NCI-H82 treated with DMSO at 0.1 percent for 48 hours (cell line): ENCODE measurements around the gene GUCY1A2.
A peak's percentile ranks its signal among the peaks of the same experiment; 100 is the strongest.

ENCODE experiments used
- DNase-seq: peaks from one replicate; lab custom pipeline; 2025; ENCODE audit not compliant: unreplicated experiment; lab: John Stamatoyannopoulos, UW

The GUCY1A2 gene

GRCh38 chr11:106761745-106762144 is 256.5 kb downstream of the GUCY1A2 start:
- DNase-seq: no peak

DNA sequence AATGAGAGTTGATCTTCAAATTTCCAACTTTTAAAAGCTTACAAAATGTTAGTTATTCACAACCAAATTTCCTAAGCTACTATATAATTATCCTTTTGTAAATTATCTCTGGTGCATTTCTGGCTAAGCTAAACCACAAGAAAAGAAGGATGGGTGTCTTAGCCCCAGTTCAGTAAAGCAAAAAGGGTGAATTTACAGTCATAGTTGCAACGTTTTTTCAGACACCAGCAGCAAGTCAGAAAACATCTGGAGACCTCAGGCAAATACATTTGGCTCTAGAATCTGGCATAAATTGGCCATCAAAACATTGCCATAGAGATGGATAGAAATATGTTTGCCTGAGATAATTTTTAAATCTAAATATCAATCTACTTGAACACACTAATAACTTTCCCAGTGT is 257.0 kb downstream of the GUCY1A2 start:
- DNase-seq: no peak

DNA sequence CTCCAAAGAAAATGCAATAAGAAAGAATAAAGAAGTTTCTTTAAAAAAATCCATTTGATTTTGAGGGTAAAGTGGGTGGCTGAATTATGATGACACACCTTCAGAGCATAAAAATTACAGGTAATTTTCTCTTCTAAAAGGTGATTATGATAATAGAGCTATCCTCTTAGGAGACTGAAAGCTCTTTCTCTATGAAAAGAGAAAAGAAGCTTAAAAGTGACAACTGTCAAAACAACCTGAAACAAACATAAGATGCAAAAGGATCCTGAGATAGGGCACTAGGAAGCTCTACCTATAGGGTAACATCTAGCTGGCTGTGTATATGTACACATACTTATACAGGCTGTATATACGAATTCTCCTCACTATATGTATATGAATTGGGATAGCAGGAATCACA is 270.2 kb downstream of the GUCY1A2 start:
- DNase-seq: no peak

DNA sequence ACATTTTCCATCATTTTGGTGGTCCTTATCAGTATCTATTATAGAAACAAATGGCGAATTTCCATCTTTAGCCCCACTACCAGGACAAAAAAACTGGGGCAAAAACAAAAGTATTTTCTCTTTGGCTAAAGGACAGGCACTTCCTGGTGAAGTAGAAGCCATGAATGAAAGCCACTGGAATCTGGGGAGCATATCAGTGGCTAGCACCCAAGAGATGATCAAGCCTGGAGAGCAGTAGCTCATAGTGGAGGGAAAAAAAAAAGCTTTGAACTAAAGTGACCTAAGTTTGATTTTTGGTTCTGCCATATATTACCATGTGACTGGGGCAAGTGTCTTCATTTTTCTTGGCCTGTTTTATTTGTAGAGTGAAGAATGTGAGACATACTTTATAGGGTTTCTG is 272.3 kb downstream of the GUCY1A2 start:
- no peak for DNase-seq

DNA sequence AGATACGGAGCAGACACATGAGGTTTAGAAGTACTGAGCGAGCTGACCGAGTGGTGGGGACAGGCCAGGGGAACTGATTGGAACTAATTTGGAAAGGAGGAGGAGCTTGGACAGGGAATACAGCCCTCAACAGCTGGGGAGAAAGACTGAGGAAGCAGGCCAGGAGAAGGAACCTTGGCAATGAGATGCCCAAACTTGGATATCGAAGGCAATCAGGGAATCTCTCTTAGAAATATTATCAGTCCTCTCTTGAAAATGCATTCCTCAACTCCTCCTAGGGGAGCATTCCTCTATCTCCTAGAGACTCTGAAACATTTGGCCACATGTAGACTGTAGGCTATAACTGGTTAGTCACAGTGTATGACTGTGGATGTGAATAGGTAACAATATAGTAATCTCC is 284.6 kb downstream of the GUCY1A2 start:
- no peak for DNase-seq

- DNase-seq: no peak
Observed at GRCh38 chr11:106728859-106729258, 289.4 kb downstream of the GUCY1A2 start.

DNA sequence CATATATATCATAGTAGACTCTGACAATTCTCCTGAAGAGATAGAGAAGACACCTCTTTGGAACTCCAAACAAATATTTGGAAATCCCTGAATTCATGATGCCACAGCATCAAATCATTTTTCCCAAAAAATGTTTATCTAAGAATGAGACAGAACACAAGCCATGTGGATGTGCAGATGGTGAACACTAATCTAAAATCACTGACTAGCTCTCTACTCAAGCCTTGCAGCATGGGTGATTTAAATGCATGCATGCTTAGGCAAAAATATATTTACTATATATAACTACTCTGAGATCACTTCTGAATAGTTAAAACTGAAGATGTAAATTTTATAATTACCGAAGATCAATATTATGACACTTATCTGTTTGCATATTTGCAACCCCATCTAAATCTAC is 289.9 kb downstream of the GUCY1A2 start:
- DNase-seq: no peak

GRCh38 chr11:106727256-106727655 is 291.0 kb downstream of the GUCY1A2 start:
- no peak for DNase-seq

DNA sequence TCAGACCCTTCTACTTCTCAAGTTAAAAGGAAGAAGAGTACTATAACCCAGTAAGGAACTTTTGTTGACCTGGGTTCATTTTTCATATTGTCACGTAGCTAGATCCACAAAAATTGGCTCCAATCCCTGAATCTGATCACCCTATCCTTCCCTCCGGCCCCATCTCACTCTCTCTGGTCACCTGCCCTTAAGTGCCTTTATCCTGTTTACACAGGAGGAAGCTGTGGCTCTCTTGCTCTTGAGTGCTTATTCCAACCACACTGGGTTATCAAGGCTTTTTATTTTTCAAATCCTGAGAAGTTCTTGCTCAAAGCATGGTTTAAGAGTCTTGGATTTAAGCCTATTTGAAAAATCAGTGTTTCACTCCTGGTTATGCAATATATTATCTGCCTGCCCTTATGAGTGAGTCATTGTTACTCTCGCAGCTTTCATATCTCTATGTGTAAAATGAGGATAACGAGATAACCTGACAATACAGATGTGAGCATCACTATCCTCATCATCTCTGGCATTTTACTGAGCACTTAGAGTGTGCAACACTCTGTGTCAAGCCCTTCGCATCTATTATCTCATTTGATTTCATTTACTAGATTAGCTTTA is 293.9 kb downstream of the GUCY1A2 start:
- DNase-seq: no peak

DNA sequence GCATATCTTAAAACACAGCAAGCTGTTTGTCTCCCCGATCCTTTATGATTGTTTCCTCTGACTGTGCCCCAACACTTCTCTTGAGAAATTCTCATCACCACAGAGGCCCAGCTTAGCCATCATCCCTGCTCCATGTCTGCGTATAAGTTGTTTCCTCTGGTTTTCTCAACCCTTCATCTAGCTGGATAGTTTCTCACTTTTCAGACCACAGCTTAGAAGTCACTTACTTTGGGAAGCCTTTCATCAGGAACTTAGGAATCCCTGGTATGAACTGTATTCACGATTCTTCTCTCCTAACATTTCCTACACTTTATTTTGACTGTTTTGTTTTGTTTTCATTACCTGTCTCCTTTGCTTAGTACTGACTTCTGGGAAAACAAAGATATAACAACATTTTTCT is 295.2 kb downstream of the GUCY1A2 start:
- DNase-seq: no peak

GRCh38 chr11:106717222-106717621 is 301.1 kb downstream of the GUCY1A2 start:
- DNase-seq: no peak

DNA sequence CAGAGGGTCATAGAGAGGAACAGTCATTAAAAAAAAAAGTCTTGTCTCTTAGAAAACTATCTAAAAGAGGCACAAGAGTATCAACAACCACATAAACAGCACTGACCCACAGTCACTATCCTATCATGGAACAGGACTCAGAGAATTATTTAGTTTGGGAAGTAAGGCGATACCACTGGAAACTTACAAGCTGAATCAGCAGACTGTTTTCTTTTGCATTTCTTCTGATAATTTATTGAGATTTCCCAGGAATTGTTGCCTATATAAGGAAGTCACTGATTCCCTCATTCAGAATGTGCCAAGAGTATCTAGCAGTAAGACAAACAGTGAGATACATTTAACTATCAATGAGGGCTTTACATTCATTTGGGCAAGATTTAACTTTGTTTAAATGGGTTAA is 304.1 kb downstream of the GUCY1A2 start:
- peak; percentile 10 for DNase-seq

DNA sequence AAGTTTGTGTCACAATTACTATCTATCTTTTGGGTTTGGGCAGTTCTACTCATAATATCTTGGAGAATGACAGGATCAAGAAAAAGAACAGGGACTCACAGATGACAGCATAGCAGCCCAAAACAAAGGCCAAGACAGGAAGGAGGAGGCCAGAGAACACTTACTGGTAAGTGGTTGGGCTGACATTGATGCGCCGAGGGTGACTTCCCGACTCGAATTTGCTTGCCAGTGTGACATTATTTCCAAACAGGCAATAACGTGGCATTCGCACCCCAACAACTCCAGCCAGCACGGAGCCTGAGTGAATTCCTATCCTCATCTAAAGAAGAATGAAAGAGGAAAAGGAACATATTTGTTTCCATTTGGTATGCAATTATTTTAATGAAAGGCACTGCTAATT is 309.9 kb downstream of the GUCY1A2 start:
- DNase-seq: no peak

- no peak for DNase-seq
Observed at GRCh38 chr11:106706355-106706754, 311.9 kb downstream of the GUCY1A2 start.

DNA sequence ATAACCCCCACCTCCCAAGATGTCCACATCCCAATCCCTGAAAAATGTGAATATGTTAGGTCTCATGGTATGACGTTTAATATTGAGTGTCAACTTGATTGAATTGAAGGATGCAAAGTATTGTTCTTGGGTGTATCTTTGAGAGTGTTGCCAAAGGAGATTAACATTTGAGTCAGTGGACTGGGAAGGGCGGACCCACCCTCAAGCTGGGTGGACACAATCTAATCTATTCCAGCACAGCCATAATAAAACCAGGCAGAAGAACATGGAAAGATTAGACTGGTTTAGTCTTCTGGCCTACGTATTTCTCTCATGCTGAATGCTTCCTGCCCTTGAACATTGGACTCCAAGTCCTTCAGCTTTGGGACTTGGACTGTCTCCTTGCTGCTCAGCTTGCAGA is 315.5 kb downstream of the GUCY1A2 start:
- no peak for DNase-seq

DNA sequence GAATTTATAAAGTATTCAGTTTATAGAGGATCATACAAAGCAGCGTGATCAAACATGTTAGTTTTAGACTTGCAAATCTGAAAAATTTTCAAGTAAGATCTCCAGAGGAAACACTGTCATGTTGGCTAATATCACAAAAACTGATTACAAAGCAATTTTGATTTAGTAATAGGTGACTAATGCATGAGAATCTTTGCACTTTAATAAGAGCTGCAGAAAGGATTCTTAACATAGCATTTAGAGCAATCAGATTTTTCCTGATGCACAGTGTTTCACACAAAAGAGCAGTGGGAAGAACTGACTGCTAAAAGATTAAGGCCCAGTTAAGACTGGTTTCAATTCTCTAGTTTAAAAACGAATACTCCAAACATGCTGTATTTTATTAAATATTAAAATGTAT is 321.2 kb downstream of the GUCY1A2 start:
- DNase-seq: no peak

DNA sequence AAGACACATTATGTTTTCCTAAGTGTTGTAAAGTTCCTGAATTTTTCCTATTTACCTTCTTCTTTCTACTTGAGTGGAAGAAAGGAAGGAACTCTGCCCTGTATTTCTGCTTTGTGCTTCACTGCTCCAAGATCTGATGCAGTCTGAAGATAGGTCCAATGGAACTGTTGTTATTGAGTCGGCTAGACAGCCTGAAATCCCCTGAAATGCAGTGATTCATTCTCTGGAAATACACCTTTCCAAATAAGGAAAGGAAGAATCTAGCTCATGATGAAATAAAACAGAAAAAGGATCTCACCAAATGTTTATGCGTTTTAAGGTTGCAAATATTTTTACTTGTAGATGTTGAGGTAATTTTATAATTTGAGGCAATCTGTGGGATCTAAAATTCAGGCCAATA is 322.8 kb downstream of the GUCY1A2 start:
- DNase-seq: no peak

- no peak for DNase-seq
Observed at GRCh38 chr11:106694501-106694900, 323.8 kb downstream of the GUCY1A2 start.

DNA sequence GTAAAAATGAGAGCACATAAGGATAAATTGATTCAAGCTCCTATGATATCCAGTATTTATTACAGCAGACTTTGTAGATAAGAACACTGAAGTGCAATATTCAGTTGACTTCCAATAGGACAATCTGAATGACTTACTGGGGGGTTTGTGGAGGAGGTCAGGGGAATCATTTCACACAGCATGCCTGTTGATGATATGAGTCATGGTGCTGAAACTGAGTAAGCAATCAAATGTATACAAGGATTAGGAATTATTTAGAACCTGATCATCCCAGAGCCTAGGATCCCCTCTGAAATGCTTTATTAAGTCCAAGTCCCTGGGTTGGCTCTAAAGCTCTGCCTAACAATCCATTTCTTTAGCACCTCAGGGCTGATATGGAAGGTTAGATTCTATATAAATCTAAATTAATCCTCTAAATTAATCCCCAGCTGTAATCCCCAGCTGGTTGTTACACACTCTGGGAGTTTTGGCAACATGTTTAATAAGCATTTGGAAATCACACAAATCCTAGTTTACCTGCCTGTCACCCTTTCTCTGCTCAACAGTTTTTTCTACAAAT is 326.4 kb downstream of the GUCY1A2 start:
- peak; percentile 7 for DNase-seq

DNA sequence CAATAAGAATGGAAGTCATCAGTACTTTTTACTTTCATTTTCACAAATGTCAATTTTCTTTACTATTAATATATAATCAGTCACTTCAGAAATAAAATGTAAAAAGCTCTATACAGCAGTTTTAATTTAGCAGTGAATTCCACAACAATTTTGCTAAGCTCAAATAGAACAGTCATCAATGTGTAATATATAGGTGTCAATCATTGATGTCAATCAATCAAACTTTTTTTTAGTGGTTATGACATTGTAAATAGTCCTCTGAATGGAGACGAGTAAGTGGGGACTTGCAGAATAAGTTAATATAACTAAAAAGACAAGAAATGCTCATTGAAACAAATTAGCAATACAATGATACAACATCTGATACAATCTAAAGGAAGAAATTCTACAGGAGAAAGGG is 327.4 kb downstream of the GUCY1A2 start:
- no peak for DNase-seq

DNA sequence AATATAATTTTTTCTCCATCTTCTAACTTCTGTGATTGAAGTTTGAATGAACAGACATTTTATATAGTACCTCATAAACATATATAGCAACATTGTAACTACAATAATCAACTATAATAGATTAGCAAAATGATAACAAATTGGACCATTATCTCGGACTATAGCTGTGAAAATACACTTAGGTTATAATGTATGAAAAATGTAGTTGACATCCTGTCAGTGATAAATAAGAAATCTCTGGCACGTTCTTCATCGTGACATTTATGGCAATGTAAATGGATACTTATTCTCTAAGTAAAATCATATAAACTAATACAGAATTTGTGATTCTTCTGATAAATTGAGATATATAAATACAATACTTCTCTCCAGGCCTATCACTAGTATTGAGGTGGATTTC is 333.3 kb downstream of the GUCY1A2 start:
- no peak for DNase-seq

DNA sequence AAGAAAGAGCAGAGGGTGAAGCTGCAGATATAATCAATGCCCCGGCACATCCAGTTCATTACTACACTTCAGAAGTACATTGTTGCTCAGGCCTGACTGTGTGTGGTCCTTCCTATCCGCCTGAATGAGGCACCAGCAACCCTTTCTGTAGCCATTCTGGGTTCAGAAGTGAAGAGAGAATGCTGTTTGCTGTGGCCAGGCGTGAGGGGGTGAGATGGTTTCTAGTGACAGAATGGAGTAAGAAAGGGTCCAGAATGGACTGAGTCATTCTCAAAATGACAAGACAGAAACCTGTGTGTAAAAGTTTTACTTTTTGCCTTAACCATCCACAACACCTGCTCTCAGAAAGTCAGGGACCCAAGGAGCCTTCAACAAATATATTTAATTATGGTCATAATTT is 334.8 kb downstream of the GUCY1A2 start:
- no peak for DNase-seq

DNA sequence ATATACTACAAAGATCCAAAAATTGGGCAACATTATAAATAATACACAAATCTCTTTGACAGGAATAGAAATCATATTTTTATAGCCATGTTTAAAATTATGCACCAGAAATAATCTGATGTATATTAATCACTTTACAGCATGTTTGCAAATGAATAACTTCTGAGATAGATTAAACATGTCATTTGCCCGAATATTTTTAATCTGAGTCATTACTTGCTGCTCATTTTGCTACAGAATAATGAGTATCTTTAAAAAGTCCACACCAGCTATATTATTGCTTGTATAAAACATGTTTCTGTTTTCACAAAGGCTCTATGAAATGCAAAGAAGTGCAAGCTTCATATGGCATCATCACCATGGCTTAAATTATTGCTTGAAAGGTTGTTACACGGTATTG is 336.8 kb downstream of the GUCY1A2 start:
- no peak for DNase-seq
